SIG-M5 (cell line): ENCODE measurements around the gene GPA33.
A peak's percentile ranks its signal among the peaks of the same experiment; 100 is the strongest.

Experiments
- DNase-seq: peaks from one replicate; lab custom pipeline; 2025; lab: John Stamatoyannopoulos, UW

The GPA33 gene

DNA sequence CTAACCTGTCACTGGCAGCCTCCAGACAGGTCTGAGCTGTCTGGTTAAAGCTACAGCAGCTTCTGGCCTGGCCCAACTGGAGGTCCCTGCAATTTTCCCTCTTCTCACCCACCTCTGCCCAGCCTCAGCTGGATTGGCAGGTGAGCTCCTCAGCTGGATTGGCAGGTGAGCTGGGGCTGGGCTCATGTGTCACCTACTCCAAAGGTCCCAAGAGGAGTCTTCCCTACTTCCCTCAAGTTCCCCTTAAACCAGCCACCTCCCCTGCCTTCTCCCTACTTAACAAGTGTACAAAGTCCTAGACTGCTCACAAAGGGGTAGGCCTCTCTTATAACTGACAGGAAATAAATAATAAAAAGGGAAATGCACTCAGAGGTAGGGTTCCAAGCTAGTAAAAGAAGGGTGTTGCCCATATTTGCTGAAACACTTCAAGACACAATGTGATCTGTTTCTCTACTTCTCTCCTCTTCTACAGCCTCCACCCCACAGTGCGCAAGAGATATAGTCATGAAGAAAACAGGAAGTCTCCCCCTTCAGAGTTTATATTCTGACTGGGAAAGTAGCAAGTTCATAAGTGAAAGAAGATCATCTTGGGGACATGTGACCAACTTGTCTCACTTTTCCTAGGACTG lies at the start of gene GPA33:
Gene GPA33 (minus strand): TSS at position 64 of the 629 bp plus-strand sequence. CDS start 90 bp downstream, outside the sequence.
- DNase-seq: peak; percentile 50

- no peak for DNase-seq
Observed at GRCh38 chr1:167138703-167139102, 48.5 kb upstream of the GPA33 start.

GRCh38 chr1:167137793-167138510 lies 47.8 kb upstream of the GPA33 start:
- DNase-seq: no peak

GRCh38 chr1:167137332-167137781 lies 47.2 kb upstream of the GPA33 start:
- no peak for DNase-seq

DNA sequence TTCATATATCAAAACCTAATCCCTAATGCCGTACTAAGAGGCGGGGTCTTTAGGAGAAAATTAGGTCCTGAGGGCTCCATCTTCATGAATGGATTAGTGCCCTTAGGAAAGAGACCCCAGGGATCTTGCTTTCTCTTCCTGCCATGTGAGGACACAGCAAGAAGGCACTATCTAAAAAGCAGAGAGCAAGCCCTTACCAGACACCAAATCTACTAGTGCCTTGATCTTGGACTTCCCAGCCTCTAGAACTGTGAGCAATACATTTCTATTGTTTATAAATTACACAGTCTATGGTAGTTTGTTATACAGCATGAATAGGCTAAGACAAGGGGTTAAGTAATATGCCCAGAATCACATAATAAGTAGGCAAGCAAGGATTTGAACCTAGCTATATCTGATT lies 46.6 kb upstream of the GPA33 start:
- DNase-seq: no peak

DNA sequence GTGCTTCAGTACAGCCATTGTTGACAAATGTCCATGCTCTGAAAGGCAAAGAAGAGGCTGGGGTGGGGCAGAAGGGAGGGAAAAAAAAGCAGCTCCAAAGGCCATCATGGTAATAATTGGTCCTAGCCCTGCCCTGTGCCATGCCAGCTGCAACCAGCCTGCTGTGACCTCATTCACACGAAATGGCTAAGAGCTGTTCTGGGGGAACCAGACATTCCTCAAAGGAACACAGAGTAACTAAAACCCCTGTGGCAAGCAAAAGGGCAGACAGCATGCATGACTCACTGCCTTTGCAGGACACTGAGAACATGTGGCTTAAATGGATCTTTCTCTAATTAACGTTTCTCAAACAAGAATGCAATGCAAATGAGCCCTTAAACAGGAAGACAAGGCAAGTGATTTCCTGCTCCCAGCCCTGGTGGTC lies 46.0 kb upstream of the GPA33 start:
- DNase-seq: no peak

- DNase-seq: no peak
Observed at GRCh38 chr1:167135281-167135840, 45.2 kb upstream of the GPA33 start.

- no peak for DNase-seq
Observed at GRCh38 chr1:167132301-167133010, 42.3 kb upstream of the GPA33 start.

- no peak for DNase-seq
Observed at GRCh38 chr1:167130829-167131510, 40.8 kb upstream of the GPA33 start.

DNA sequence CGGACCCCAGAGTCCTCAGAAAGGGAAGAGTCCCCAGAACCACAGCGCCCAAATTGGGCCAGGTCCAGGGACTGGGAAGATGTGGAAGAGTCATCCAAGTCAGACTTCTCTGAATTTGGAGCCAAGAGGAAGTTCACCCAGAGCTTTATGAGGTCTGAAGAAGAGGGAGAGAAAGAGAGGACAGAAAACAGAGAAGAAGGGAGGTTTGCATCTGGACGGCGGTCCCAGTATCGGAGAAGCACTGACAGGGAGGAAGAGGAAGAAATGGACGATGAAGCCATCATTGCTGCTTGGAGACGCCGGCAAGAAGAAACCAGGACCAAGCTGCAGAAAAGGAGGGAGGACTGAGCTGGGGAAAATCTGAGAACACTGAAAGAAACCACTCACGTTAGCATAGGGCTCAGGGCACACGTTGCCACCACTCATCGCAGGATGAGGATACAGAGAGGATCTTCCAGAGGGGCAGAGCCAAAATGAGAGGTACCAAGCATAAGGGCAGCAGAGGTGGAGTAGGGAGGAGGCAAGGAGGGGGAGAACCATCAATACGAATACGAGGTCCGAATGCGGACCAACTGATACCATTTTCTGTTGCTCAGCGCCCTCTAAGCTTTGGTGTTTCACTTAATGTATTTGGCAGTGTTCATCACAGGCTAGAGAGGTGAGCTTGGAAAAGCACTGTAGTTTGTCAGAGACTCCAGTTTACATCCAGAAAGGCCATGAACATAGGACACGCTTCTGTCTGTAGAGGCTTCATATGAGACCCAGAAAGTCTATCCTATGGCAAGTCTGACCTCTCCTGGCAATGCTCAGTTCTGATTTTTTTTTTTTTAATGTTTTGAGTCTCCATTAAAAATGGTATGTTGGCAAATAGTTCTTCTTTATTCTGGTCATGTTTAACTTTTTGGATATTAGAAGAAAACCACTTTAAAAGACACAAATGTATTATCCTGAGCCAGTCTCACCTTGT lies 38.4 kb upstream of the GPA33 start:
- no peak for DNase-seq

- DNase-seq: no peak
Observed at GRCh38 chr1:167127661-167128060, 37.5 kb upstream of the GPA33 start.

DNA sequence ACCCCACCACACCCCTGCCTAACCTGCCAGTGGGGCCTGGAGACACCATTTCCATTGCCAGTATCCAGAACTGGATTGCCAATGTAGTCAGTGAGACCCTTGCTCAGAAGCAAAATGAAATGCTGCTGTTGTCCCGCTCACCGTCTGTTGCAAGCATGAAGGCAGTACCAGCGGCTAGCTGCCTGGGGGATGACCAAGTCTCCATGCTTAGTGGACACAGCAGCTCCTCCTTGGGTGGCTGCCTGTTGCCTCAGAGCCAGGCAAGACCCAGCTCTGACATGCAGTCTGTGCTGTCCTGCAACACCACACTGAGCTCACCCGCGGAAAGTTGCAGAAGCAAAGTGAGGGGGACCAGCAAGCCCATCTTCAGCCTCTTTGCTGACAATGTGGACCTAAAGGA lies 37.1 kb upstream of the GPA33 start:
- no peak for DNase-seq

- no peak for DNase-seq
Observed at GRCh38 chr1:167126811-167127210, 36.6 kb upstream of the GPA33 start.

DNA sequence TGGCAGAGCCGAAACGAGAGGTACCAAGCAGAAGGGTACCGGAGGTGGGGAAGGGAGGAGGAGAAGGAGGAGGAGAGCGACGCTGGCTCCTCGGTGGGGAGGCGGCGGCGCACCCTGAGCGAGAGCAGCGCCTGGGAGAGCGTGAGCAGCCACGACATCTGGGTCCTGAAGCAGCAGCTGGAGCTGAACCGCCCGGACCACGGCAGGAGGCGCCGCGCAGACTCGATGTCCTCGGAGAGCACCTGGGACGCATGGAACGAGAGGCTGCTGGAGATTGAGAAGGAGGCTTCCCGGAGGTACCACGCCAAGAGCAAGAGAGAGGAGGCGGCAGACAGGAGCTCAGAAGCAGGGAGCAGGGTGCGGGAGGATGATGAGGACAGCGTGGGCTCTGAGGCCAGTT lies 36.1 kb upstream of the GPA33 start:
- no peak for DNase-seq

DNA sequence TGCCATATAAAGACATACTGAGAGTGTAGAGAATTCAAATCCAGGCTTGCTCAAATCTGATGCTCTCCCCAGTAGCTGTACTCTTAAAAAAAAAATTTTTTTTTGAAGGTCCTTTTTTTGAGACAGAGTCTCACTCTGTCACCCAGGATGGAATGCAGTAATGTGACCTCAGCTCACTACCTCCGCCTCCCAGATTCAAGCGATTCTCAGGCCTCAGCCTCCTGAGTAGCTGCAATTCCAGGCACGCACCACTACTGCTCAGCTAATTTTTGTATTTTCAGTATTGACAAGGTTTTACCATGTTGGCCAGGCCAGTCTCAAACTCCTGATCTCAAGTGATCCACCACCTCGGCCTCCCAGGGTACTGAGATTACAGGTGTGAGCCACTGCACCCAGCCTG lies 32.4 kb upstream of the GPA33 start:
- no peak for DNase-seq

- DNase-seq: no peak
Observed at GRCh38 chr1:167122121-167122480, 31.9 kb upstream of the GPA33 start.

DNA sequence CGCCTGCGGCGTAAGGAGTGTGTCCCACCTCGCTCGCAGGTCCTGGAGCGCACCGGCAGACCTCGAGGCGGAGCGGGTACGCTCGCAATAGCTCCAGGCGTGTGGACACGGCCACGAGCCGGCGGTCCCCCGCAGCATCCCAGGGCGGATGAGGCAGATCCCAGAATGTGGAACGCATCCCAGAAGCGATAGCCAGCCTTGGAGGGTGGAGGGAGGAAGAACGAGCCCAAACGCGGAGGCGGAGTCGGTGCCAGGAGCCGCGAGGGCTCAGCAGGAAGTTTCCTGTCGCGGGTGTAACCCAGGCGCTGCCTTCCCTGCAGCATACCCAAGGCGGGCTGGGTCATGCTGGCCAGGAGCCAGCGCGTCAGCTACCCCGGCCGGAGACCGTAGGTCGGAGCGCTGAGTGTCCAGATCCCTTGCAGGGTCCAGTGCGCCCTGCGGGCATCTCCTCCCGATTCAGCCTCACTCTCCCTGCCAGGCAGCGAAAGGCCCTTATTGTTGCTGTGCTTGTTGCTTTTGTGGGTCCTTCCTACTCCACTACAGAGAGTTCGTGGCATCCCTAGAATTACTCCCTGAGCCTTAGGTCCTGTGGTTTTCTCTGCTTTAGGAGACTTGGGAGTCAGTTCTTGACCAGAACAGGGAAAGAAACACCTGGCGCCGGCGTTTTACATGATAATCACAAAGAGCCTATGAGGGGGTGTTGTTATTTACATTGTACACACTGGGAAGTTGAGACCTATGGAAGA lies 31.4 kb upstream of the GPA33 start:
- no peak for DNase-seq

DNA sequence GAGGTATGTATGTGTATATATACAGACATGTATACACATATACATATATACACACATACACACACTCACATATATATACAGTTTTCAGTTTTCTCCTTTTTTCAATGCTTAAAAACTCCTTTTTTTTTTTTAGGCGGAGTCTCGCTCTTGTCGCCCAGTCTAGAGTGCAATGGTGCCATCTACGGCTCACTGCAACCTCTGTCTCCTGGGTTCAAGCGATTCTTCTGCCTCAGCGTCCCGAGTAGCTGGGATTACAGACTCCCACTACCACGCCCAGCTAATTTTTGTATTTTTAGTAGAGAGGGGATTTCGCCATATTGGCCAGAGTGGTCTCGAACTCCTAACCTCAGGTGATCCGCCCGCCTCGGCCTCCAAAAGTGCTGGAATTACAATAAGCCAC lies 30.7 kb upstream of the GPA33 start:
- DNase-seq: no peak

- no peak for DNase-seq
Observed at GRCh38 chr1:167119696-167120095, 29.5 kb upstream of the GPA33 start.

- no peak for DNase-seq
Observed at GRCh38 chr1:167118188-167118587, 28.0 kb upstream of the GPA33 start.
